Measurements from ENCODE around the gene GTF2F2.

Gene GTF2F2

GRCh38 chr13:45196096-45196495, 75.8 kb downstream of the GTF2F2 start:
- no peak for TF ChIP-seq CTCF (IDR thresholded peaks at IDR 0.05; ENCODE audit: extremely low read depth, missing control alignments)
- DNase-seq (ENCODE audit: low spot score), result no peak

GRCh38 chr13:45196622-45197021, 76.3 kb downstream of the GTF2F2 start:
- no peak for TF ChIP-seq CTCF (IDR thresholded peaks at IDR 0.05; ENCODE audit: extremely low read depth, missing control alignments)
- DNase-seq (ENCODE audit: low spot score), result peak; percentile 10

- no peak for TF ChIP-seq CTCF (IDR thresholded peaks at IDR 0.05; ENCODE audit: extremely low read depth, missing control alignments)
- DNase-seq (ENCODE audit: low spot score), result no peak
These were observed 77.7 kb downstream of the GTF2F2 start for GRCh38 chr13:45198041-45198440.

GRCh38 chr13:45198924-45199323, 78.6 kb downstream of the GTF2F2 start:
- no peak for TF ChIP-seq CTCF (IDR thresholded peaks at IDR 0.05; ENCODE audit: extremely low read depth, missing control alignments)
- no peak for DNase-seq (ENCODE audit: low spot score)

- no peak for DNase-seq (ENCODE audit: low spot score)
- no peak for TF ChIP-seq CTCF (IDR thresholded peaks at IDR 0.05; ENCODE audit: extremely low read depth, missing control alignments)
These were observed 79.4 kb downstream of the GTF2F2 start for GRCh38 chr13:45199711-45200110.

GRCh38 chr13:45200701-45201232, 80.5 kb downstream of the GTF2F2 start, which contains the start of gene KCTD4:
Gene KCTD4, minus strand, starts transcription at chr13:45201045. Its CDS starts 6,478 bp downstream, at chr13:45194567.
- no peak for DNase-seq (ENCODE audit: low spot score)
- TF ChIP-seq CTCF (IDR thresholded peaks at IDR 0.05; ENCODE audit: extremely low read depth, missing control alignments), result no peak

- DNase-seq (ENCODE audit: low spot score), result no peak
- TF ChIP-seq CTCF (IDR thresholded peaks at IDR 0.05; ENCODE audit: extremely low read depth, missing control alignments), result no peak
These were observed 84.8 kb downstream of the GTF2F2 start for GRCh38 chr13:45205124-45205523.

All from GM20000 (cell line).